NB4 (cell line): ENCODE measurements around the gene CERCAM.
"Not testable (repeated sequence)": the region's sequence is repeated elsewhere in the genome, so short reads cannot be mapped to it uniquely, and the experiment has no call there.

Source experiments
- DNase-seq: peaks from one replicate; pipeline ENCODE4 v3.0.0; 2010; ENCODE audit warnings: low read depth
- H3K4me3 ChIP-seq: one replicate; pipeline ENCODE4 v1.5.1; 2011; ENCODE audit warnings: mild to moderate bottlenecking, low read depth, low read length, moderate library complexity
- MYC ChIP-seq: IDR thresholded peaks from 2 replicates; pipeline ENCODE4 v1.6.1; 2011; ENCODE audit warnings: low read depth, low read length
- POLR2A ChIP-seq: IDR thresholded peaks from 2 replicates; pipeline ENCODE4 v1.6.1; 2011; ENCODE audit warnings: mild to moderate bottlenecking; ENCODE audit not compliant: insufficient read length; ENCODE audit errors: extremely low read depth
- TF ChIP-seq, protein P1 (sequence below): IDR thresholded peaks from one replicate; pipeline ENCODE4 v1.5.1; 2012; ENCODE audit warnings: low read depth, low read length
- TF ChIP-seq, protein P2 (sequence below): IDR thresholded peaks from 2 replicates; pipeline ENCODE4 v1.6.1; 2011; ENCODE audit warnings: low read depth, low read length

Gene CERCAM

DNA sequence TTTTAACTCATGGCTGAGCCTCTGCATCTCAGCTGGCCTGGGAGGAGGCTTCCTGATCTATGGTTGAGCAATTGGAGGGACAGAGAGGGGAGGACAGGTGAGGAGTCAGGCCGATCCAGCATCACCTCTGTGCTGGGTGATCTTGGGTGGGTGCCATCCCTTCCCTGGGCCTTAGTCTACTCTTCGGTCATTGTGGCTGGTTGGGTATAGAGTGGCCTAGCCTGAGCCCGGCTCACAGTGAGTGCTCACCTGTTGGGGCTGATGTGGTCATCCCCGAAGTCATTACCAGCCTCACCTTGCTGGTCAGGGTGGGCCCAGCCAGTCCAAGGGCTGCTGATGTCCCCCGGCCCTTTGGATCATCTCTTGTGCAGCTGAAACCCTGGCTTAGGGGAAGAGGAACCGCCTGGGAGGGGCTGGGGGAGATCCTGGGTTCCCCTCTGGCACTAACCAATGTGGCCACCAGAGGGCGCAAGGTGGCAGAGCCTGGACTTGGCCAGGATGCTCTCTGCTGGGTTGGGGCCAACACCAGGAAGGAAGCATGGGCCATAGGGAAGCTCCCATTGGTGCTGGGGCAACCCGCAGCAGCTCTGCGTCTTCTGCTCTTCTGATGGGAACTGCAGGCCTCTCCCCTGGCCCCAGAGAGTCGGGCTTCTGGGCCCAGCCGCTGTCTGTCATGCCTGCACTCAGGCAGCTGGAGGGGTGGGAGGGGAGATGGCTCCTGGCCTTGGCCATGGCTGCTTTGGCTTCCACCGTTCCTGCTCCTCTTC lies 17.9 kb downstream of the CERCAM start:
- no peak overlapping the region for H3K4me3 ChIP-seq
- peak; percentile 84 for DNase-seq
- TF ChIP-seq, protein P1, sequence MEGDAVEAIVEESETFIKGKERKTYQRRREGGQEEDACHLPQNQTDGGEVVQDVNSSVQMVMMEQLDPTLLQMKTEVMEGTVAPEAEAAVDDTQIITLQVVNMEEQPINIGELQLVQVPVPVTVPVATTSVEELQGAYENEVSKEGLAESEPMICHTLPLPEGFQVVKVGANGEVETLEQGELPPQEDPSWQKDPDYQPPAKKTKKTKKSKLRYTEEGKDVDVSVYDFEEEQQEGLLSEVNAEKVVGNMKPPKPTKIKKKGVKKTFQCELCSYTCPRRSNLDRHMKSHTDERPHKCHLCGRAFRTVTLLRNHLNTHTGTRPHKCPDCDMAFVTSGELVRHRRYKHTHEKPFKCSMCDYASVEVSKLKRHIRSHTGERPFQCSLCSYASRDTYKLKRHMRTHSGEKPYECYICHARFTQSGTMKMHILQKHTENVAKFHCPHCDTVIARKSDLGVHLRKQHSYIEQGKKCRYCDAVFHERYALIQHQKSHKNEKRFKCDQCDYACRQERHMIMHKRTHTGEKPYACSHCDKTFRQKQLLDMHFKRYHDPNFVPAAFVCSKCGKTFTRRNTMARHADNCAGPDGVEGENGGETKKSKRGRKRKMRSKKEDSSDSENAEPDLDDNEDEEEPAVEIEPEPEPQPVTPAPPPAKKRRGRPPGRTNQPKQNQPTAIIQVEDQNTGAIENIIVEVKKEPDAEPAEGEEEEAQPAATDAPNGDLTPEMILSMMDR, result peak; percentile 94
- TF ChIP-seq, protein P2, sequence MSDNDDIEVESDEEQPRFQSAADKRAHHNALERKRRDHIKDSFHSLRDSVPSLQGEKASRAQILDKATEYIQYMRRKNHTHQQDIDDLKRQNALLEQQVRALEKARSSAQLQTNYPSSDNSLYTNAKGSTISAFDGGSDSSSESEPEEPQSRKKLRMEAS, result 0 out of 2 replicates have a peak, but pooled peaks have one; percentile 35
- TF ChIP-seq MYC, result no peak
- TF ChIP-seq POLR2A, result no peak

DNA sequence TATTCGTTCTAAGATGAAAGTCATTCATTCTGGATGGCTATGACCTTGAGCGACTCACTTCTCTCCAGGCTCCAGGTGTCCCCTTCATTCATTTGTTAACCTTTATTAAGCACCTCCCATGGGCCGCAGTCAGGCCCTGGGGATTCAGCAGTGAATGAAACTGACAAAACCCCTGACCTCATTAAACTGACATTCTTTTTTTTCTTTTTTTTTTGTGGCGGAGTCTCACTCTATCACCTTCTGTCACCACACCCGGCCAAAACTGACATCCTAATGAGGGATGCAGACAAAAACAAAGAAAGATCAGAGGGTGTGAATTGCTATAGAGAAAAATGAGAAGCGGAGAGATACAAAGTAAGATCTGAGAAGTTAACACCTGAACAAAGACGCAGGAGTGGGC lies 18.6 kb downstream of the CERCAM start:
- TF ChIP-seq POLR2A (no peak), MYC (no peak)
- TF ChIP-seq, protein P1, result no peak
- TF ChIP-seq, protein P2, result no peak
- H3K4me3 ChIP-seq, result no peak overlapping the region
- DNase-seq, result no peak

DNA sequence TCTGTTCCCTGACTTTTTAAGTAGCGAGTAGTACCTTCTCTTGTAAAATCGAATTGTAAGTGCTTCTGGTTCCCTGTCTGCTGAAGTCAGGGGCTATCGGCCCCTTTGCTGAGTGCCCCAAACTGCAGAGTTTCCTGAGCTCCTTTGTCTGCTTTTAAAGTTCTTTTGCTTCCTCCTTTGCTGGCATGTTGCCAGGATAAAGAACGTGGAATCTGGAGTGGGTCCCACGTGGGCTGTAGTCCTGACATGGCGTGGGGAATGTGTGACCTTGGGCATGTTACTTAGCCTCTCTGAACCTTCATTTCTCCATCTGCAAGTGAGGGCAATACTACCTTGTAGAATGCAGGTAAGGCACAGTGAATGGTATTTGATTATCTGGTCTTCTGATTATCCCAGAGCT lies 21.5 kb downstream of the CERCAM start:
- no peak overlapping the region for H3K4me3 ChIP-seq
- DNase-seq, result no peak
- TF ChIP-seq POLR2A (no peak), MYC (no peak)
- TF ChIP-seq, protein P2, result no peak
- TF ChIP-seq, protein P1, result no peak

DNA sequence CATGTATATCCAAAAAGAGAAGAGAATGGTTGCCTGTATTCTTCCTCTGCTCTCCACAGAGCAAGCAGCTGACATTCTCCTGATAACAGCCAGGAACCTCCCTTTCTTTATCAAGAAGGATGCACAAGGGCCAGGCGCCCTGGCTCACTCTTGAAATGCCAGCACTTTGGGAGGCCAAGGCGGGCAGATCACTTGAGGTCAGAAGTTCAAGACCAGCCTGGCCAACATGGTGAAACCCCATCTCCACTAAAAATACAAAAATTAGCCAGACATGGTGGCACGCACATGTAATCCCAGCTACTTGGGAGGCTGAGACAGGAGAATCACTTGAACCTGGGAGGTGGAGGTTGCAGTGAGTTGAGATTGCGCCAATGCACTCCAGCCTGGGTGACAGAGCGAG lies 25.8 kb downstream of the CERCAM start:
- not testable (repeated sequence) for DNase-seq, H3K4me3 ChIP-seq

DNA sequence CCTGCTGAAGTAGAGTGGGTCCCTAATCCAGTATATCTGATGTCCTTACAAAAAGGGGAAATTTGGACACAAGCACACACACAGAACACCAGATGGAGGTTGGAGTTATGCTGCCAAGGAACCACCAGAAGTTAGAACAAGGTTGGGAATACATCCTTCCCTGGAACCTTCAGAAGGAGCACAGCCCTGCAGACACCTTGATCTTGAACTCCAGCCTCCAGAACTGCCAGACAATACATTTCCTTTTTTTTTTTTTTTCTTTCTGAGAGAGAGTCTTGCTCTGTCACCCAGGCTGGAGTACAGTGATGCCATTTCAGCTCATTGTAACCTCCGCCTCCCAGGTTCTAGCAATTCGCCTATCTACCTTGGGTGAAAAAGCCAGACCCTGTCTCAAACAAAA lies 28.1 kb downstream of the CERCAM start:
- TF ChIP-seq MYC (no peak), POLR2A (no peak)
- TF ChIP-seq, protein P1, result no peak
- no peak for DNase-seq
- H3K4me3 ChIP-seq, result no peak overlapping the region

DNA sequence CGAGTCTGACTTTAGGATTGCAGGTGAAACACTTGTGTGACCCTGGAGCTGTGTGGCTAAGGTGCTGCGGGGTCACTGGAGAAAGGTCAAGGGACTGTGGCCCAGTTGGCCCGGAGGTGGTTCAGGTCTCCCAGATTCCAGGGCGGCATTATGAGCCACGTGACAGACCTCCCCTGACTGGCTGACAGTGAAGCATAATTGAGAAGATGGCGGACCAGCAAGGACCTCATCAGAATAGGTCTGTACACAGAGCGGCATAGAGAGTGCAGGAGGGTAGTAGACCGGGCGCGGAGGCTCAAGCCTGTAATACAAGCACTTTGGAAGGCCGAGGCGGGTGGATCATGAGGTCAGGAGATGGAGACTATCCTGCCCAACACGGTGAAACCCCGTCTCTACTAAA lies 34.3 kb downstream of the CERCAM start:
- DNase-seq, result no peak
- no peak overlapping the region for H3K4me3 ChIP-seq
- no peak for TF ChIP-seq POLR2A

DNA sequence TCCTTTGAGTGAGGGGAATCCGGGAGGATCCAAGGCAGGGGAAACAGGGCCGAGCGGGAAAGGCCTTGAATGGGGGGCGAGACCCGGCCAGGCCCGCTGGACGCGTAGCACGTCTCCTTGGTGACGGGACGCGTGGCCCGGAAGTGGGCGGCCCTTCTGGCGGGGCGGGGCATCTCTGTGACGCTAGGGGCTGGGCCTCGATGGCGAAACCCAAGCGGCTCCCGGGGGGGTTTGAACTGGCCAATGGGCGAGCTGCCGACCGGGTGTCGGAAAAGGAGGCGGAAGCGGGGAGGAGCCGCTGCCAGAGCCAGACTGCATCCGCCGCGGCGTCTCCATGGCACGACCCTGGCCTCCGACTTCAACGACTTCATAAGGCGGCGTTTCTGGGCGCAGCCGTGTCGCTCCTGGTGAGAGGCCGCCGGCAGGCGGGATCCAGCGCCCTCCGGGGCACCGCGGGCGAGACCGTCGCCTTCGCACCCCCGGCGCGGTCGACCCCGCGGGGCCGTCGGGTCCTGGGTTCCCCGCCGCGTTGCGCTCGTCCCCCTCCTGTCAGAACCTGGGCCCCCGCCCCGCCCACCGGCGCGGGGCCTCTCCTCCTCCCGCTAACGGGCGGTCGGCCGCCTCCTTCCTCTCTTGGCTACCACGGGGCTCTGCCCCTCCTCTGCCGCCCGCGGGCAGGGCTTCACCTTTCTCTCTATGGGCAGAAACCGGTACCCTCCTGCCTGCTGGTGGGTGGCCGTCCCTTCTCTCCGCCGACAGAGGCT lies 35.4 kb downstream of the CERCAM start, which contains the start of gene ODF2:
TSS of gene ODF2 (plus strand) at position 158 of the 764 bp plus-strand sequence. CDS start at position 244, 86 bp downstream.
- H3K4me3 ChIP-seq, result peak within 1 kb of the TSS; percentile 68
- DNase-seq, result peak; percentile 97
- TF ChIP-seq, protein P1, result no peak
- TF ChIP-seq POLR2A, result peak; percentile 89
- TF ChIP-seq MYC, result peak; percentile 41
- TF ChIP-seq, protein P2, result peak; percentile 71
